Measurements from ENCODE around the gene NIT1. TPM values are rescaled to one million over a fixed set of nuclear protein-coding genes. Genes with fewer than 3 reads are reported as not detected.

Gene NIT1
- total and polyA plus RNA-seq, 2 of the 8 experiments (the other 6 are each of a cell fraction or from before 2014, with no cell fraction given) = 33.0 to 40.4 TPM

GRCh38 chr1:161077426-161077825 lies 40.5 kb upstream of the NIT1 start (continued):
- TF ChIP-seq TCF12 (IDR thresholded peaks at IDR 0.05; ENCODE audit: low read depth, low read length) = no peak

All from H1 (cell line).